Renal pelvis (tissue), 12 donors: ENCODE results near the gene UQCR11. TPM values are rescaled to one million over a fixed set of nuclear protein-coding genes. Genes with fewer than 3 reads are reported as not detected.

Source experiments
- DNase-seq: peaks from one replicate; pipeline ENCODE4 v3.0.0-alpha.2; 2013
- long read RNA-seq, 16 experiments: transcript quantifications; one replicate each; lab custom pipeline, GENCODE V29; 2026
- polyA plus RNA-seq, 3 donors: library from polyadenylated mRNA; unstranded; fragments of 120-200 nt; gene quantifications; one replicate each; pipeline ENCODE4 v1.2.1, GENCODE V29; 2013; ENCODE audit not compliant: insufficient read length in 3 of 3

UQCR11 gene
- polyA plus RNA-seq, result 100 to 1,000 TPM in 2 of 3 donors, 10 to 100 TPM in 1; 99.6 to 131 (median 127) TPM
- long read RNA-seq, donor 1, transcript UQCR11-203 (3 exons, 1,324 nt), result major isoform, 336 of 370 reads
- long read RNA-seq, donor 1, partial matches to known transcripts, result 33 of 370 reads
- long read RNA-seq, donor 1, other reads (novel, unspliced or antisense), result 0 of 370 reads
- long read RNA-seq, donor 2, transcript UQCR11-203 (3 exons, 1,324 nt), result major isoform, 343 of 374 reads
- long read RNA-seq, donor 2, partial matches to known transcripts, result 26 of 374 reads
- long read RNA-seq, donor 2, other reads (novel, unspliced or antisense), result 0 of 374 reads
- long read RNA-seq, donor 3, transcript UQCR11-203 (3 exons, 1,324 nt), result major isoform, 251 of 304 reads
- long read RNA-seq, donor 3, transcript UQCR11-201 (2 exons, 753 nt), result minor isoform, 6 of 304 reads
- long read RNA-seq, donor 3, partial matches to known transcripts, result 47 of 304 reads
- long read RNA-seq, donor 3, other reads (novel, unspliced or antisense), result 0 of 304 reads
- long read RNA-seq, donor 4, transcript UQCR11-203 (3 exons, 1,324 nt), result major isoform, 429 of 479 reads
- long read RNA-seq, donor 4, partial matches to known transcripts, result 46 of 479 reads
- long read RNA-seq, donor 4, other reads (novel, unspliced or antisense), result 0 of 479 reads
- long read RNA-seq, donor 5, transcript UQCR11-203 (3 exons, 1,324 nt), result major isoform, 239 of 303 reads
- long read RNA-seq, donor 5, transcript UQCR11-201 (2 exons, 753 nt), result minor isoform, 5 of 303 reads
- long read RNA-seq, donor 5, partial matches to known transcripts, result 59 of 303 reads
- long read RNA-seq, donor 5, other reads (novel, unspliced or antisense), result 0 of 303 reads
- long read RNA-seq, donor 6, transcript UQCR11-203 (3 exons, 1,324 nt), result major isoform, 295 of 341 reads
- long read RNA-seq, donor 6, partial matches to known transcripts, result 42 of 341 reads
- long read RNA-seq, donor 6, other reads (novel, unspliced or antisense), result 0 of 341 reads
- long read RNA-seq, donor 7, transcript UQCR11-203 (3 exons, 1,324 nt), result major isoform, 426 of 584 reads
- long read RNA-seq, donor 7, partial matches to known transcripts, result 154 of 584 reads
- long read RNA-seq, donor 7, other reads (novel, unspliced or antisense), result 0 of 584 reads
- long read RNA-seq, donor 8, transcript UQCR11-203 (3 exons, 1,324 nt), result major isoform, 86 of 110 reads
- long read RNA-seq, donor 8, partial matches to known transcripts, result 22 of 110 reads
- long read RNA-seq, donor 8, other reads (novel, unspliced or antisense), result 0 of 110 reads
- long read RNA-seq, donor 9, transcript UQCR11-203 (3 exons, 1,324 nt), result major isoform, 336 of 390 reads
- long read RNA-seq, donor 9, partial matches to known transcripts, result 51 of 390 reads
- long read RNA-seq, donor 9, other reads (novel, unspliced or antisense), result 0 of 390 reads
- long read RNA-seq, donor 10, transcript UQCR11-203 (3 exons, 1,324 nt), result major isoform, 281 of 321 reads
- long read RNA-seq, donor 10, partial matches to known transcripts, result 37 of 321 reads
- long read RNA-seq, donor 10, other reads (novel, unspliced or antisense), result 0 of 321 reads
- long read RNA-seq, donor 11, transcript UQCR11-203 (3 exons, 1,324 nt), result major isoform, 226 of 300 reads
- long read RNA-seq, donor 11, partial matches to known transcripts, result 70 of 300 reads
- long read RNA-seq, donor 11, other reads (novel, unspliced or antisense), result 0 of 300 reads
- long read RNA-seq, donor 12, transcript UQCR11-203 (3 exons, 1,324 nt), result major isoform, 367 of 428 reads
- long read RNA-seq, donor 12, partial matches to known transcripts, result 53 of 428 reads
- long read RNA-seq, donor 12, other reads (novel, unspliced or antisense), result 0 of 428 reads
- long read RNA-seq, donor 13, transcript UQCR11-203 (3 exons, 1,324 nt), result major isoform, 188 of 262 reads
- long read RNA-seq, donor 13, partial matches to known transcripts, result 70 of 262 reads
- long read RNA-seq, donor 13, other reads (novel, unspliced or antisense), result 0 of 262 reads
- long read RNA-seq, donor 14, result 0 reads
- long read RNA-seq, donor 15, result 0 reads
- long read RNA-seq, donor 16, transcript UQCR11-203 (3 exons, 1,324 nt), result major isoform, 351 of 432 reads
- long read RNA-seq, donor 16, partial matches to known transcripts, result 78 of 432 reads
- long read RNA-seq, donor 16, other reads (novel, unspliced or antisense), result 0 of 432 reads

- DNase-seq, result peak; percentile 95
Measured at GRCh38 chr19:1605236-1606137, at the start of gene UQCR11. UQCR11 (minus strand) TSS chr19:1605462; CDS start chr19:1605409, 53 bp downstream.

GRCh38 chr19:1654178-1654792 is 49.0 kb upstream of the UQCR11 start:
- no peak for DNase-seq

GRCh38 chr19:1653300-1653628 is 48.0 kb upstream of the UQCR11 start:
- DNase-seq, result no peak

GRCh38 chr19:1652471-1653299 is 47.4 kb upstream of the UQCR11 start, which contains the start of gene TCF3:
TCF3 (minus strand) TSS chr19:1652615; CDS start chr19:1650248, 2,367 bp downstream.
- peak; percentile 99 for DNase-seq

- no peak for DNase-seq
Measured at GRCh38 chr19:1651568-1652291, 46.5 kb upstream of the UQCR11 start.

GRCh38 chr19:1650650-1651567 is 45.6 kb upstream of the UQCR11 start:
- peak; percentile 58 for DNase-seq

GRCh38 chr19:1649706-1650649 is 44.7 kb upstream of the UQCR11 start:
- DNase-seq, result no peak

GRCh38 chr19:1648920-1649541 is 43.8 kb upstream of the UQCR11 start:
- DNase-seq, result no peak

- no peak for DNase-seq
Measured at GRCh38 chr19:1648459-1648849, 43.2 kb upstream of the UQCR11 start.

GRCh38 chr19:1647501-1648458 is 42.5 kb upstream of the UQCR11 start:
- no peak for DNase-seq

- no peak for DNase-seq
Measured at GRCh38 chr19:1646659-1647453, 41.6 kb upstream of the UQCR11 start.

- no peak for DNase-seq
Measured at GRCh38 chr19:1646149-1646548, 40.9 kb upstream of the UQCR11 start.
